GM21737 (cell line): ENCODE data around the gene FAF2.

Experiments used
- ATAC-seq: cut with Tn5 transposase; IDR thresholded peaks from one replicate; pipeline ENCODE4 v1.9.1; 2021; ENCODE audit warnings: mild to moderate bottlenecking, moderate library complexity; ENCODE audit not compliant: unreplicated experiment

FAF2 gene

DNA sequence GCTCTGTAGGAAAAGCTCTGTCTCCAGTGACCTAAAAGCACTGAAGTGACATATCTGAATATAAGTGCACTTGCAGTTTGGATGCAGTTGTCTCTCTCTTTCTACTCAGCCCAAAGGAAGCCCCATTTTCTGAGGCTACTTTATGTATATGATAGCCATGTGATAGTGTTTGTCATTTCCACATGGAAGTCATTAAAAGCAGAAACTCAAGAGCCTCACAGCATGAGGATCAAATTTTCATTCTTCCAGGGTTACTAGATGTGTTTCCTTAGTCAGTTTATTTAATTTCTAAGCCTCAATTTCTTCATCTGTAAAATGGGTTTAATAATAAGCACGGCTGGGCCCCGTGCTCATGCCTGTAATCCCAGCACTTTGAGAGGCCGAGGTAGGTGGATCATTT is 52.3 kb downstream of the FAF2 start:
- no peak for ATAC-seq

DNA sequence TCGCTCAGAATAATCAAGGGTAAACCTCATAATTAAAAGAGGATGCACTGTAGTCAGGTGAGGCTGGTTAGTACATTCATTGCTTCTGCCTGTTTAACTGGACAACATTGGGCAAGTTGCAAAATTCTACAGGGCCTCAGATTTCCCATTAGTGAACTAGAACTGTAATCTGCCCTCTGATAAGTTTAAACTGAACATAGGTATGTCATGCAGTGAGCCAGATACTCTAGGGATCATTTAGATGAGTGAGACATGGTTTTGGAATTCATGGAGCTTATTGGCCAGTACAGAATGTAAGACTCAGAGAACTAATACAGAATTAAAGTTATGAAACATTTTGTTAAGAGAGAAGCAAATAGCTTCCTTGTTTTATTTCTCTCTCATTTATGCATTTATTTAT is 53.1 kb downstream of the FAF2 start:
- no peak for ATAC-seq

DNA sequence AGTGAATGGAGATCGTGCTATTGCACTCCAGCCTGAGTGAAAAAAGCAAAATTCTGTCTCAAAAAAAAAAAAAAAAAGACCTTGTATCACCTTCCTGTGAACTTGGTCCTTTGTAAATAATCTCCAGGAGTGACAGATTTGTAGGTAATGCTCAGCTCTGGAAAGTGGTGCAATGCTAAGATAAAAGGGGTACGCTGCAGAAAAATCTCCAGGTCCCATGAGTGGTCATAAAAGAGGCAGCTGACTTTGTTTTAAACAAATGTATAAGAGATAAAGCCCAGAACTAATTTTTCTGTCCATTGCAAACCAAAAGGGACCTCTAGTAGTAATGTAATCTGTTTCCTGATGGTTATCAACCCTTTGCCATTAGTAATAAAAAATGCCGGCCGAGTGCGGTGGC is 55.3 kb downstream of the FAF2 start:
- no peak for ATAC-seq

- no peak for ATAC-seq
These were observed 59.7 kb downstream of the FAF2 start for GRCh38 chr5:176507911-176508310.

GRCh38 chr5:176508603-176509002 is 60.4 kb downstream of the FAF2 start:
- ATAC-seq: no peak

DNA sequence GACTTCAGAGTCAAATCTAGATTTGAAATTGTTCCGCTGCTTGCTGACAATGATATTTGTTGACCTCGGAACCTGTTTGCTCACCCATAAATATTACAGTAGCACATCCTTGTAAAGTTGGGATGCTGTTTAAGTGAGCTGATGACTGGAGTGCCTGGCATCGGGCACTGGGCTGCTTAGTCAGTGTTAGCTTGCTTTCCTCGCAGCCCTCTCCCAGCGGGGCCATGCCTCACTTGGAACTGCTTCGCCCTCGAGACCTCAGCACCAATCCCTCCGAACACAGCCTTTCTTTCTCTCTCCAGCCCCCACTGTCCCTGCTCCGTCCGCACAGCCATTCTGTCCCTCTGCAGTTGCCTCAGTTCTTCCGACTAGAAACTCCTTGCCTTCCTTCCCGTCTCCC is 65.6 kb downstream of the FAF2 start:
- ATAC-seq: no peak

DNA sequence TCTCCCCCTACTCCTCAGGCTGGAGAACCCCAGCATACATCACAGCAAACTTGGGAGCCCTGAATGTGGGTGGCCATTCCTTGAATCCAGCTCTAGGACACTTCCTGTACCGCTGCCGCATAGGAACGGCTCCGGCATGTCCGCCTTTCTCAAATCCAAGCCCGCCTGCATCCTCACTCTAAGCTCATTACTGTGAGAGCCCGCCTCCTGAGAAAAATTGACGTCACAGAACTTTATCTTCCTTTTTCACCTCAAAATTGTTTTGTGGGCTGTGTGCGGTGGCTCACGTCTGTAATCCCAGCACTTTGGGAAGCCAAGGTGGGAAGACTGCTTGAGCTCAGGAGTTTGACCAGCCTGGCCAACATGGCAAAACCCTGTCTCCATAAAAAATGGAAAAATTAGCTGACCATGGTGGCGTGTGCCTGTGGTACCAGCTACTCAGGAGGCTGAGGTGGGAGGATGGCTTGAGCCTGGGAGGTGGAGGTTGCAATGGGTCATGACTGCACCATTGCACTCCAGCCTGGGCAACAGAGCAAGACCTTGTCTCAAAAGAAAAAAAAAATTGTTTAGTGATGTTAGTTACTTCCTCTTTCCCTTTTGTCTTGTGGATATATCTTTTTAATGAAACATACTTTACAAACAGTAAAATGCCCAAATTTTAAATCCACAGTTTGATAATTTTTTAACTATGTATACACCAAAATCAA is 66.2 kb downstream of the FAF2 start:
- no peak for ATAC-seq

DNA sequence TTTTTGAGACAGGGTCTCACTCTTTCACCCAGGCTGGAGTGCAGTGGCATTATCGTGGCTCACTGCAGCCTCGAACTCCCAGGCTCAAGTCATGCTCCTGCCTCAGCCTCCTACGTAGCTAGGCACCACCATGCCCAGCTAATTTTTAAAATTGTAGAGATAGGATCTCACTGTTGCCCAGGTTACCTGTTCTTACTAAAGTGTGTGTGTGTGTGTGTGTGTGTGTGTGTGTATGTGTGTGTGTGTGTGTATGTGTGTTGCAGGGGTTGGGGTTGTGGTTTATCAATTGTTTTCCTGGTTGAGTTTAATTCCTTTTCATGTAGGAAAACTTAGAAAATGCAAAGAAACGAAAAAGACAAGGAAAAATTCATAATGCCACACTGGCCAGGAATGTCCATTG is 67.2 kb downstream of the FAF2 start:
- no peak for ATAC-seq

DNA sequence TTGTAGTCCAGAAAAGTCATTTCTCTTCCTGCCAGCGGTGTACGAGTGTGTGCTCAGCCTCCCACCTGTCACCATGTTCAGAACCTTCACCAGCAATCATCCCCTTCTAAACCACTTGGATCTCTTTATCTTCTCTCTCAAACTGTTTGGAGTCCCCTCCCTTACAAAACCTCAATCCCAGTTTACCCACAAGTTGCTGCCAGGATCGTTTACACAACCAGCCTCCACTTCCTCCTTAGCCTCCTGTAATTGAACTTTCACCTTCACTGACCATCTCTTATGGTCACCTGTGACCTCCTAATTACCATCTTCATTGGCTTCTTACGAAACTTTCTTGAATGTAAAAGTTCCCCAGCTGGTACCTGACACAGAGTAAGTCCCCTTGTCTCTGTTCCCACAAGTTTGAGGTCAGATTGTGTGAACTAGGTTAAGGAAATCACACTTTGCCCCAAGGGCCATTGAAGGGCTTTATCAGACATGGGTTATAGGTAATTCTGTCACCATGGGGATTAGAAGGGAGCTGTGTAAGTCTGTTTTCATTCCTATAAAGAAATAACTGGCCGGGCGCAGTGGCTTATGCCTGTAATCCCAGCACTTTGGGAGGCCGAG is 69.0 kb downstream of the FAF2 start:
- ATAC-seq: no peak

GRCh38 chr5:176519810-176520720 is 71.9 kb downstream of the FAF2 start:
- ATAC-seq: no peak

DNA sequence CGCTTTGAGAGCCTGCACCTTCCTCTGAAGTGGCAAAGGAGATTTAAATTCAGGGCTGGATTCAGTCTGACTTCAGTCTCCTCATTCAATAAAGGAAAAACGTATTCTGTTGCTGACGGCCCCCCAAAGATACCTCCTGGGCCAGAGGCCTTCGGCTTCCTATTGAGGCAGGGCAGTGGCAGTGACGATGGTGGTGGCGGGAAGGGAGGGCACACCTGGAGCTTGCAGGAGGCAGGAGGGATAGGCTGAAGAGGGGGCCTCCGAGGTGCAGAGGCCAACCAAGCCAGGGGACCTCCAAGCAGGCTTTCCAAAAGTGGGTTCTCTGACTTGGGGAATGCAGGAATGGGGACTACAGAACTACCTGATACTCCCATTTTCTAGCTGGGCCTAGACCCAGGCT is 73.1 kb downstream of the FAF2 start:
- ATAC-seq: no peak

DNA sequence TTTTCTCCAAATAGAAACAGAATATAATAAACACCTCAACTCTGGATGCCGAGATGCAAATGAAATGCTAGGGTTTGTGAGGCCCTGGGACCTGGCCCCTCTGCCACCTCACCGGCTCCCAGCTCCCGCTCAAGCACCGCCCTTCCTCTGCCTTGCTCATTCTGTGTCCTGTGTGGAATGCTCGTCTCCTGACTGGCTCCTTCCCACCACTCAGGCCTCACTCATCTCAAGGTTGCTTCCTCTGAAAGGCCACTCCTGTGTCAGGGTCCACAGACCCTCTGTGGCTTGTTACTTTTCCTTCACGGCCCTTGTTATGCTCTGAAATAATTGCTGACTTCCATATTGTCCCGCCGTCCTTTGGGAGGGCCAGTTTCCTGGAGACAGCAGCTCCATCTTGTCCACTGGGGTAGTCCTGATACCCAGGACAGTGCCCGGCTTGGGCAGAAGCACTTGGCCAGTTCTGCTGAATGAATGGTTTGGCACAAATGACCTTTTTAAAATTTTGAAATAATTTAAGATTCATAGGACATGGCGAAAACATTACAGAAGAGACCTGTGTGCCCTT is 73.6 kb downstream of the FAF2 start:
- no peak for ATAC-seq

GRCh38 chr5:176524138-176524537 is 76.0 kb downstream of the FAF2 start:
- no peak for ATAC-seq

DNA sequence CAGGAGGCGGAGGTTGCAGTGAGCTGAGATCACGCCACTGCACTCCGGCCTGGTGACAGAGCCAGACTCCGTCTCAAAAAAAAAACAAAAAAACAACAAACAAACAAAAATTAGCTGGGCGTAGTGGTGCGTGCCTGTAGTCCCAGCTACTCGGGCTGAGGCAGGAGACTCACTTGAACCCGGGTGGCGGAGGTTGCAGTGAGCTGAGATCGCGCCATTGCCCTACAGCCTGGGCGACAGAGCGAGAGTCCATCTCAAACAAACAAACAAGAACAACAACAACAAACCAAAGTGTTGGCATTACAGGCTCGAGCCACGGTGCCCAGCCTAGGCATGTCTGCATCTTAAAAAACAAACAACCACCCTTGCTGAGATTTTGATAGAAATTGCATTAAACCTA is 76.8 kb downstream of the FAF2 start:
- no peak for ATAC-seq

DNA sequence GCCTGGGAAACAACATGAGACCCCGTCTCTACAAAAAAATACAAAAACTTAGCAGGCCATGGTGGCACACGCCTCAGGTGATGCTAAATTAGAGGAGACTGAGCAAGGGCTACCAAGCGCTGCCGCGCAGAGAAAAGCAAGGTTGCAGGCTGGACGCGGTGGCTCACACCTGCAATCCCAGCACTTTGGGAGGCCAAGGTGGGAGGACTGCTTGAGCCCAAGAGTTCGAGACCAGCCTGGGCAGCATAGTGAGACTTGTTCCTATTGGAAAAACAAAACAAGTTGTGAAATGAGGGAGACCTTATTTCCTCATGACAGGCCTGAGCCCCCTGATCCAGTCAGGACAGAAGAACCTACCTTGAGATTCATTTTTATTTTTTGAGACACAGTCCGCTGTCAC is 77.5 kb downstream of the FAF2 start:
- no peak for ATAC-seq

DNA sequence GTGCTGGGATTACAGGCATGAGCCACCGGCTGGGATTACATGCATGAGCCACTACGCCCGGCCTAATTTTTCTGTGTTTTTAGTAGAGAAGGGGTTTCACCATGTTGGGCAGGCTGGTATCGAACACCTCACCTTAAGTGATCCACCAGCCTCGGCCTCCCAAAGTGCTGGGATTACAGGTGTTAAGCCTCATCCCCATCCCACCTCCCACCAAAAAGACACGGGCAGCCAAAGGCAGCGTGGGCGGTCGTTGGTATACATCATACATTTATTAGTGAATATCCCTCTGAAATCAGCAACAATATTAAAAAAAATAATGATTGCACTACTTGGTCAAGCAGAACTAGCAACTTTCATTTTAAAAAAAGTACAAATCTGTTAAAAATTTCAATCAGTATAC is 78.3 kb downstream of the FAF2 start:
- ATAC-seq: no peak

- no peak for ATAC-seq
These were observed 79.3 kb downstream of the FAF2 start for GRCh38 chr5:176527246-176528222.

GRCh38 chr5:176528301-176528700 is 80.1 kb downstream of the FAF2 start:
- ATAC-seq: no peak

- no peak for ATAC-seq
These were observed 80.6 kb downstream of the FAF2 start for GRCh38 chr5:176528761-176529115.

- ATAC-seq: no peak
These were observed 81.0 kb downstream of the FAF2 start for GRCh38 chr5:176529116-176529740.
